Measurements from ENCODE around the gene MINDY1. TPM values are rescaled to one million over a fixed set of nuclear protein-coding genes. Genes with fewer than 3 reads are reported as not detected.

Gene MINDY1
- total RNA-seq, 3 donors from 2014 or later, result 44.5 to 52.0 (median 51.8) TPM

- no peaks in the 10 kb centered on the region for H3K9me3 ChIP-seq
- intact Hi-C loops (cut with DNase I, micrococcal nuclease), result loop anchor here in 1 of 2 donors (10.0 kb wide), 1 partner anchor 55 kb away; the partner anchor contains the start of gene SETDB1
- DNase-seq (peak; percentile 74 to 97 (median 80)), ATAC-seq (peak; percentile 61)
- H3K4me1 ChIP-seq (ENCODE audit: low read depth), result peaks cover 26% of the 10 kb centered on the region
- TF ChIP-seq, protein P1, sequence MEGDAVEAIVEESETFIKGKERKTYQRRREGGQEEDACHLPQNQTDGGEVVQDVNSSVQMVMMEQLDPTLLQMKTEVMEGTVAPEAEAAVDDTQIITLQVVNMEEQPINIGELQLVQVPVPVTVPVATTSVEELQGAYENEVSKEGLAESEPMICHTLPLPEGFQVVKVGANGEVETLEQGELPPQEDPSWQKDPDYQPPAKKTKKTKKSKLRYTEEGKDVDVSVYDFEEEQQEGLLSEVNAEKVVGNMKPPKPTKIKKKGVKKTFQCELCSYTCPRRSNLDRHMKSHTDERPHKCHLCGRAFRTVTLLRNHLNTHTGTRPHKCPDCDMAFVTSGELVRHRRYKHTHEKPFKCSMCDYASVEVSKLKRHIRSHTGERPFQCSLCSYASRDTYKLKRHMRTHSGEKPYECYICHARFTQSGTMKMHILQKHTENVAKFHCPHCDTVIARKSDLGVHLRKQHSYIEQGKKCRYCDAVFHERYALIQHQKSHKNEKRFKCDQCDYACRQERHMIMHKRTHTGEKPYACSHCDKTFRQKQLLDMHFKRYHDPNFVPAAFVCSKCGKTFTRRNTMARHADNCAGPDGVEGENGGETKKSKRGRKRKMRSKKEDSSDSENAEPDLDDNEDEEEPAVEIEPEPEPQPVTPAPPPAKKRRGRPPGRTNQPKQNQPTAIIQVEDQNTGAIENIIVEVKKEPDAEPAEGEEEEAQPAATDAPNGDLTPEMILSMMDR (IDR thresholded peaks at IDR 0.05), result peak; percentile 98
- no peak overlapping the region for H3K4me3 ChIP-seq
- no peaks in the 10 kb centered on the region for H3K36me3 ChIP-seq (ENCODE audit: low read depth)
Measured at GRCh38 chr1:150979092-150980056, 27.3 kb downstream of the MINDY1 start.

DNA sequence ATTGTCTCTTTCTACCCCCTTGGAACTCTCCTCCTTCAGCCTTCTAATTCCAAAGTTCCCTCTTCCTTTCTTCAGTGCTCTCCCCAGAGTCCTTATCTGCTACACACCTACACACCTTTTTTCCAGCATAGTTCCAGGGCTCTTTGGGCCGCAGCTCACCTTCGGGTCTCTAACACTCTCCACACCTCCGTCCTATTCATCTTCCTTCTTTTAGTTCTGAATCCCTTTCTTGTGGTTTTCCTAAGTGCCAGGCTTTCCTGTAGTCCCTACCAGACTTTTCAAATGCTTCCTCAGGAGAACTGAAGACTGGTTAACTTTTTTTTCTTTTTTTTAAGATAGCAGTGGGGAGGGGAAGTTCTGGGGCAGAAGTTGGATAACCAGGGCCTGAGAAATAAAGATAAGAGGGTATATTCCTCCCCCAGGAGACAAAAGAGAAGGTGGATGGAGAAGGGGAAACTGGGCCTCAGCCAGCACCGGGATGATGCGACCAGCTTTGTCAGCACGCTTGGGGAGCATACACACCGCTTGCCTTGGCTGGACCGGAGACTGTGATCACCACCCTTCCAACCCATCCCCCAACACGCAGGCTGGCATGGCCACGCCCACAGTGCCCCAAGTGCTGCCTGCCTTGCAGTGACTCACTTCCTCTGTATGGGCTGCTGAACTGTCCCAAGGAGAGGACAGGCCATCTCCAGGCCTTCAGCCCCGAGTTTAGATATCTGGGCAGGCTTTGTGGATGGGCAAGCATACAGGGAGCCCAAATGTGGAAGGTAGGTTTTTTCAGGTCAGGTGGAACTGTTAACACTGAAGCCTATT, 29.6 kb downstream of the MINDY1 start:
- no peak overlapping the region for H3K4me3 ChIP-seq
- no peaks in the 10 kb centered on the region for H3K9me3 ChIP-seq
- no peaks in the 10 kb centered on the region for H3K36me3 ChIP-seq (ENCODE audit: low read depth)
- DNase-seq, result peak; percentile 91 to 92 (median 91)
- TF ChIP-seq, protein P1 (IDR thresholded peaks at IDR 0.05), result no peak
- intact Hi-C loops (cut with DNase I, micrococcal nuclease), result loop anchor here in 1 of 2 donors (10.0 kb wide), 1 partner anchor 52 kb away; the partner anchor contains the start of gene SETDB1
- peaks cover 37% of the 10 kb centered on the region for H3K4me1 ChIP-seq (ENCODE audit: low read depth)
- peak; percentile 73 for ATAC-seq

DNA sequence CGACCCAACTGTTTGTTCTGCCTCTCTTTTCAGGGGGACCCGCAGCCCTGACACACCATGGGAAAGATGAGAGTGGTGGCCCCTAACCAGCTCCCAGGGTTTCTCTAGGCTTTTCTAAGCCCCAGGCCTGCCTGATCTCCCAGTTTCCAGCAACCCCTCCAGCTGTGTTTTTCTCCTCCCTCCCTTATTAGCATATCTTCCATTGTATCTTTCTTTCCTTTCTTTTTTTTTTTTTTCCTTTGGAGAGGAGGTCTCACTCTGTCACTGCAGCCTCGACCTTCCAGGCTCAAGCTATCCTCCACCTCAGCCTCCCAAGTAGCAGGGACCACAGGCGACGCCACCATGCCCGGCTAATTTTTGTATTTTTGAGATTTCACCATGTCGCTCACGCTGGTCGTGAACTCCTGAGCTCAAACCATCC, 30.3 kb downstream of the MINDY1 start:
- Histone ChIP-seq H3K4me1 (ENCODE audit: low read depth) (peaks cover 37% of the 10 kb centered on the region), H3K4me3 (no peak overlapping the region), H3K36me3 (ENCODE audit: low read depth) (no peaks in the 10 kb centered on the region), H3K9me3 (no peaks in the 10 kb centered on the region)
- ATAC-seq (no peak), DNase-seq (no peak)
- TF ChIP-seq, protein P1 (IDR thresholded peaks at IDR 0.05), result no peak
- intact Hi-C loops (cut with DNase I, micrococcal nuclease), result loop anchor here in 1 of 2 donors (10.0 kb wide), 1 partner anchor 52 kb away; the partner anchor contains the start of gene SETDB1

GRCh38 chr1:150974580-150975478, 31.9 kb downstream of the MINDY1 start, which contains the start of gene CERS2:
CERS2 (minus strand) TSS chr1:150974835; CDS start chr1:150969090, 5,745 bp downstream.
- DNase-seq, result peak; percentile 80 to 92 (median 89)
- Histone ChIP-seq H3K4me1 (ENCODE audit: low read depth) (peaks cover 46% of the 10 kb centered on the region), H3K4me3 (peak within 1 kb of the TSS; percentile 83), H3K36me3 (ENCODE audit: low read depth) (no peaks in the 10 kb centered on the region), H3K9me3 (no peaks in the 10 kb centered on the region)
- intact Hi-C loops (cut with DNase I, micrococcal nuclease), result loop anchor here in 1 of 2 donors (10.0 kb wide), 1 partner anchor 50 kb away; the partner anchor contains the start of gene SETDB1
- ATAC-seq, result peak; percentile 75
- TF ChIP-seq, protein P1 (IDR thresholded peaks at IDR 0.05), result no peak
